T-helper 2 cell treated with Interferon-gamma antibody and Interleukin-4, amounts not matched to agents 5 μg/mL and 100 μg/mL, for 36 hours (primary cell): ENCODE results near the gene FBRSL1.
A peak's percentile ranks its signal among the peaks of the same experiment; 100 is the strongest.

Source experiments
- DNase-seq: peaks from one replicate; pipeline ENCODE4 v3.0.0; 2021; ENCODE audit warnings: low spot score
- H3K27ac Mint-ChIP-seq: one replicate; pipeline ENCODE4 v1.8.0; 2021; ENCODE audit warnings: mild to moderate bottlenecking, mixed read lengths
- H3K27me3 Mint-ChIP-seq: one replicate; pipeline ENCODE4 v1.8.0; 2021; ENCODE audit warnings: low read depth, mixed read lengths
- H3K36me3 Mint-ChIP-seq: one replicate; pipeline ENCODE4 v1.8.0; 2021; ENCODE audit warnings: low read depth, mixed read lengths
- H3K4me1 Mint-ChIP-seq: one replicate; pipeline ENCODE4 v1.8.0; 2021; ENCODE audit warnings: low read depth, mixed read lengths
- H3K4me3 Mint-ChIP-seq: one replicate; pipeline ENCODE4 v1.8.0; 2022; ENCODE audit warnings: mild to moderate bottlenecking, moderate library complexity, mixed read lengths
- H3K9me3 Mint-ChIP-seq: one replicate; pipeline ENCODE4 v1.8.0; 2021; ENCODE audit warnings: mixed read lengths

FBRSL1 gene

GRCh38 chr12:132479938-132480622 lies 9.9 kb upstream of the FBRSL1 start:
- no peaks in the 10 kb centered on the region for H3K36me3 Mint-ChIP-seq
- no peaks in the 10 kb centered on the region for H3K27me3 Mint-ChIP-seq
- no peaks in the 10 kb centered on the region for H3K9me3 Mint-ChIP-seq
- no peak overlapping the region for H3K4me3 Mint-ChIP-seq
- peaks cover 13% of the 10 kb centered on the region for H3K4me1 Mint-ChIP-seq
- H3K27ac Mint-ChIP-seq, result no peak overlapping the region
- no peak for DNase-seq

- H3K4me3 Mint-ChIP-seq, result no peak overlapping the region
- no peaks in the 10 kb centered on the region for H3K36me3 Mint-ChIP-seq
- H3K27ac Mint-ChIP-seq, result no peak overlapping the region
- peaks cover 10% of the 10 kb centered on the region for H3K4me1 Mint-ChIP-seq
- no peaks in the 10 kb centered on the region for H3K9me3 Mint-ChIP-seq
- no peaks in the 10 kb centered on the region for H3K27me3 Mint-ChIP-seq
- DNase-seq, result no peak
Observed at GRCh38 chr12:132480623-132481132, 9.3 kb upstream of the FBRSL1 start.

DNA sequence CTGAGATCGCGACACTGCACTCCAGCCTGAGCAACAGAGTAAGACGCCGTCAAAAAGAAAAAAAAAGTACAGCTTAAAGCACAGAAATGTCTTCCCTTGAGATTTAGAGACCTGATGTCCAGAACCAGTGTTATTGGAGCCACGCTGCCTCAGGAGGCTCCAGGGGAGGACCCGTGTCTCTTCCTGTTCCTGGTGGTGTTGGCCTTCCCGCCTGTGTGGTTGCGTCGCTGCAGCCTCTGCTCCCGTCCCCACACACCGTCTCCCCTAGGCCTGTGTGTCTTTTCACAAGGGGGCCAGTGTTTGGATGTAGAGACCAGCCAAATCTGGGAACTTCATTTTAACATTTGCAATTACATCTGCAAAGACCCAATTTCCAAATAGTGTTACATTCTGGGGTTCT lies 8.6 kb upstream of the FBRSL1 start:
- Mint-ChIP-seq H3K4me3 (no peak overlapping the region), H3K9me3 (no peaks in the 10 kb centered on the region), H3K4me1 (peaks cover 9% of the 10 kb centered on the region), H3K36me3 (no peaks in the 10 kb centered on the region), H3K27ac (no peak overlapping the region), H3K27me3 (no peaks in the 10 kb centered on the region)
- no peak for DNase-seq

DNA sequence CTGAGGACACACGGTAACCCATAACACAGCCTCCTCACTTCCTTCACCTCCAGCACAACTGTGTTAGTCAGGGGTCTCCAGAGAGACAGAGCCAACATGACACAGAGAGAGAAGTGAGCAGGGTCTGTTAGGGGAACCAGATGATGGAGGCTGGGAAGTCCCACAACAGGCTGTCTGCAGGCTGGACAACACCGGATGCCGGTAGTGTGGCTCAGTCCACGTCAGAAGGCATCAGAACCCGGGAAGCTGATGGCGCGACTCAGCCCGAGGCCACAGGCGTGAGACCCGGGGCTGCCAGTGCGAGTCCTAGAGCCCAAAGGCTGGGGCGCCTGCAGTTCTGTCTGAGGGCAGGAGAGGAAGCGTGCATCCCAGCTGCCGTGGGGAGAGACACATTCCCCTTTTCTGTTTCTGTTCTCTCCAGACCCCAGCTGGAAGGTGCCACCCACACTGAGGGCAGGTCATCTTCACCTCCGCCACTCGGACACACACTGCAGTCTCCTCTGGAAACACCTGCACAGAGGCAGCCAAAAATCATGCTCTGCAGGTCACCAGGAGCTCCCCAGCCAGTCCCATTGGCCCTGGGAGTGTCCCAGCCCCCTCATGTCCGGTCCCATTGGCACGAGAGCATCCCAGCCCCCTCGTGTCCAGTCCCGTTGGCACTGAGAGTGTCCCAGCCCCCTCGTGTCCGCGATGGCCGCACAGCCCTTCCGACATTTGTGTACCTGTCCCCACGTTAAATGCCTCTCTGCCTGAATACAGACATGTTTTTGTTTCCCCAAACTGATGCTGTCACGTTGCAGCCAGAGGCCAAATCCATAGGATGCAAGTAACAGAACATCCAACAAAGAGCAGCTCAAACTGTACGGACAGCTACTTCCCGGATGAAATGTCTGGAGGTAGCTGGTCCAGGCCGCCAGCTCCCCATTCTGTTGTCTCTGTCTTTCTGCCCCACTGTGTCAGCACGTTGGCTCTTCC lies 7.9 kb upstream of the FBRSL1 start:
- no peak overlapping the region for H3K27ac Mint-ChIP-seq
- H3K27me3 Mint-ChIP-seq, result no peaks in the 10 kb centered on the region
- no peak for DNase-seq
- H3K4me1 Mint-ChIP-seq, result peaks cover 9% of the 10 kb centered on the region
- H3K36me3 Mint-ChIP-seq, result no peaks in the 10 kb centered on the region
- H3K9me3 Mint-ChIP-seq, result no peaks in the 10 kb centered on the region
- no peak overlapping the region for H3K4me3 Mint-ChIP-seq

DNA sequence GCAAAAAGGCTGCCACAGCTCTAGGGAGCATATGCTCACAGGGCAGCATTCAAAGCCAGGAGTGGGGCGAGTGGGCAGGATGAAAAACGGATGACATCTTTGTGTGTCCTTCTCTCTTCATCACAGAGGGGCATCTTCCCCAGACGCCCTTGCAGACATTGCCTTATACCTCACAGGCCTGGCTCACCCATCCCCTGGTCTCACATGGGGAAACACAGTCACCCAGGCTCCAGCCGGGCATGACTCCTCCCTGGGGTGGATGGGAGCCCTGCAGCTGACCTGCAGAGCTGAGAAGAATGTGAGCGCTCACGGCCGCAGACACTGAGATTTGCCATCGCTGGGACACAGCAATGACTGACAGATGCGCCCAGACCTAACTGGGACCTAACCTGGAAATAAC lies 7.2 kb upstream of the FBRSL1 start:
- Mint-ChIP-seq H3K27ac (no peak overlapping the region), H3K4me3 (no peak overlapping the region), H3K36me3 (no peaks in the 10 kb centered on the region), H3K4me1 (peaks cover 12% of the 10 kb centered on the region), H3K27me3 (no peaks in the 10 kb centered on the region), H3K9me3 (no peaks in the 10 kb centered on the region)
- DNase-seq, result no peak

- Mint-ChIP-seq H3K9me3 (no peaks in the 10 kb centered on the region), H3K27me3 (no peaks in the 10 kb centered on the region), H3K36me3 (no peaks in the 10 kb centered on the region), H3K4me1 (peaks cover 16% of the 10 kb centered on the region), H3K4me3 (no peak overlapping the region), H3K27ac (no peak overlapping the region)
- DNase-seq, result no peak
Observed at GRCh38 chr12:132483208-132483607, 6.7 kb upstream of the FBRSL1 start.

GRCh38 chr12:132483612-132484011 lies 6.3 kb upstream of the FBRSL1 start:
- peaks cover 19% of the 10 kb centered on the region for H3K4me1 Mint-ChIP-seq
- H3K9me3 Mint-ChIP-seq, result no peaks in the 10 kb centered on the region
- H3K4me3 Mint-ChIP-seq, result no peak overlapping the region
- no peaks in the 10 kb centered on the region for H3K27me3 Mint-ChIP-seq
- DNase-seq, result no peak
- no peak overlapping the region for H3K27ac Mint-ChIP-seq
- no peaks in the 10 kb centered on the region for H3K36me3 Mint-ChIP-seq

DNA sequence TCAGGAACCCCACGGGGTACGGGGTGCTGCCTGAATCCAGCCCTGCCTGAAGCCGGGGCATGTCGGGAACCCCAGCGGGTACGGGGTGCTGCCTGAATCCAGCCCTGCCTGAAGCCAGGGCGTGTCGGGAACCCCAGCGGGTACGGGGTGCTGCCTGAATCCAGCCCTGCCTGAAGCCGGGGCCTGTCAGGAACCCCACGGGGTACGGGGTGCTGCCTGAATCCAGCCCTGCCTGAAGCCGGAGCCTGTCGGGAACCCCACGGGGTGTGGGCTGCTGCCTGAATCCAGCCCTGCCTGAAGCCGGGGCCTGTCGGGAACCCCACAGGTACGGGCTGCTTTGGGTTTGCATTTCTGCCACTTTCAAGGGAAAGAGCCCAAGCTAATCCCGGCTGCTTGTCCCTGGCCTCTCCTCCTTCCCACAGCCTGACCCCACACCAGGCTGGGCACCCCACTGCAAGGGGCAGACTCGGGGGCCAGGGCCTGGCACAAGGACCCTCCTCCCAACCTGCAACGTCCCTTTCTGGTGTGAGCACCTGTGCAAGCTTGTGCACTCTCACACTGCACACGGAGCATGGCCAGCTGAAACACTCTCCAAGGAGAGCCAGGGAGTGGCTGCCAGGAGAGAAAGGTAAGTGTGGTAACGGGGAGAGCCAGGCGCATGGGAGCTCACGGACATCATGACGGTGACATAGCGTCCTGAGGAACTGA lies 5.6 kb upstream of the FBRSL1 start:
- H3K4me3 Mint-ChIP-seq, result no peak overlapping the region
- H3K4me1 Mint-ChIP-seq, result peaks cover 23% of the 10 kb centered on the region
- no peaks in the 10 kb centered on the region for H3K27me3 Mint-ChIP-seq
- H3K9me3 Mint-ChIP-seq, result no peaks in the 10 kb centered on the region
- no peaks in the 10 kb centered on the region for H3K36me3 Mint-ChIP-seq
- DNase-seq, result no peak
- no peak overlapping the region for H3K27ac Mint-ChIP-seq

- H3K4me1 Mint-ChIP-seq, result peaks cover 23% of the 10 kb centered on the region
- no peak overlapping the region for H3K4me3 Mint-ChIP-seq
- H3K9me3 Mint-ChIP-seq, result no peaks in the 10 kb centered on the region
- H3K27ac Mint-ChIP-seq, result no peak overlapping the region
- DNase-seq, result no peak
- H3K27me3 Mint-ChIP-seq, result no peaks in the 10 kb centered on the region
- H3K36me3 Mint-ChIP-seq, result no peaks in the 10 kb centered on the region
Observed at GRCh38 chr12:132484891-132485441, 5.0 kb upstream of the FBRSL1 start.

DNA sequence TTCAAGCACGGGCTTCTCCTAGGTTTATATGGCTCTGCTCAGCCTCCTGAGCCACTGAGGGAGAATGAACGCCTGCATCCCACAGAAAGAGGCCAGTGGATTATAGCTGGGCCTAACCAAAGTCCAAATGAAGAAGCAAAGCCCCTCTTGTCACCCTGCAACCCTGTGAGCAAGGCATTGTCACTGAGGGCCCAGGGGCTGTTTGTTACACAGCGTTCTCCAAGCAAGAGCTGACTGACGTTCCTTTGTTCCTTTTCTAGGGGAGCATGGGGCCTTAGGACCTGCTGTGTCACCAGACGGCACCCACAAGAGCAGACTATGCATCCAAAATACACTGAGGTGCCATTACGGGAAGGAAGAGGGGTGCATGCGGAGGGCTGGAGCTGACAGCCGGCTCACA lies 4.3 kb upstream of the FBRSL1 start:
- no peak overlapping the region for H3K4me3 Mint-ChIP-seq
- no peak for DNase-seq
- peaks cover 23% of the 10 kb centered on the region for H3K4me1 Mint-ChIP-seq
- no peaks in the 10 kb centered on the region for H3K36me3 Mint-ChIP-seq
- no peaks in the 10 kb centered on the region for H3K9me3 Mint-ChIP-seq
- H3K27ac Mint-ChIP-seq, result no peak overlapping the region
- H3K27me3 Mint-ChIP-seq, result no peaks in the 10 kb centered on the region

GRCh38 chr12:132486168-132486567 lies 3.8 kb upstream of the FBRSL1 start:
- DNase-seq, result no peak
- H3K4me1 Mint-ChIP-seq, result peaks cover 25% of the 10 kb centered on the region
- H3K27ac Mint-ChIP-seq, result peak overlapping the region; percentile 17
- no peaks in the 10 kb centered on the region for H3K9me3 Mint-ChIP-seq
- H3K4me3 Mint-ChIP-seq, result peak overlapping the region; percentile 17
- H3K36me3 Mint-ChIP-seq, result peaks cover under 1% of the 10 kb centered on the region
- H3K27me3 Mint-ChIP-seq, result no peaks in the 10 kb centered on the region

GRCh38 chr12:132486576-132486975 lies 3.4 kb upstream of the FBRSL1 start:
- H3K27ac Mint-ChIP-seq, result peak overlapping the region; percentile 41
- peaks cover 4% of the 10 kb centered on the region for H3K36me3 Mint-ChIP-seq
- no peak for DNase-seq
- H3K27me3 Mint-ChIP-seq, result no peaks in the 10 kb centered on the region
- H3K4me1 Mint-ChIP-seq, result peaks cover 29% of the 10 kb centered on the region
- no peak overlapping the region for H3K4me3 Mint-ChIP-seq
- H3K9me3 Mint-ChIP-seq, result no peaks in the 10 kb centered on the region

GRCh38 chr12:132487311-132487741 lies 2.6 kb upstream of the FBRSL1 start:
- H3K9me3 Mint-ChIP-seq, result no peaks in the 10 kb centered on the region
- peak overlapping the region; percentile 89 for H3K4me3 Mint-ChIP-seq
- H3K27ac Mint-ChIP-seq, result peak overlapping the region; percentile 97
- H3K36me3 Mint-ChIP-seq, result peaks cover 8% of the 10 kb centered on the region
- no peak for DNase-seq
- peaks cover 34% of the 10 kb centered on the region for H3K4me1 Mint-ChIP-seq
- no peaks in the 10 kb centered on the region for H3K27me3 Mint-ChIP-seq
